B cell (primary cell): ENCODE measurements around the gene DUSP1. TPM values are rescaled to one million over a fixed set of nuclear protein-coding genes. Genes with fewer than 3 reads are reported as not detected.

Source experiments
- ATAC-seq: fragments of 200-7000 bp; cut with Tn5 transposase; one replicate; pipeline ENCODE4 v1.10.0; 2021; ENCODE audit warnings: low read depth, mild to moderate bottlenecking, moderate number of reproducible peaks, moderate library complexity
- CTCF ChIA-PET: fragments of 350-600 bp; sonication (Branson Sonifier 250); formaldehyde crosslinking; loops from one replicate; lab custom pipeline; 2021; ENCODE audit warnings: antibody characterized with exemption, inconsistent platforms; lab: Charles Lee
- POLR2A ChIA-PET: fragments of 350-600 bp; sonication (Branson Sonifier 250); formaldehyde crosslinking; loops from one replicate; lab custom pipeline; 2021; ENCODE audit warnings: antibody characterized with exemption; lab: Charles Lee
- DNase-seq: peaks from one replicate; pipeline ENCODE4 v3.0.0; 2013
- H2AFZ ChIP-seq: 2 replicates; pipeline ENCODE4 v1.6.1; 2012; ENCODE audit warnings: mild to moderate bottlenecking, low read depth, low read length; ENCODE audit not compliant: insufficient read depth, poor library complexity, severe bottlenecking
- H3K27ac ChIP-seq, 2 donors: 1 replicate in 1 of 2; 2 replicates in 1 of 2; pipeline ENCODE4 v1.5.1; 2012 to 2013; ENCODE audit warnings: low read length in 2 of 2, mild to moderate bottlenecking in 2 of 2, moderate library complexity in 1 of 2
- H3K27me3 ChIP-seq, 4 experiments: fragments of 200-600 bp in 1 of 4; sonication (generic) in 1 of 4; replicated peaks in 1 of 4; 1 replicate in 2 of 4; 2 replicates in 2 of 4; pipeline versions ENCODE4 v1.6.1 to v1.7.0; 2013 to 2016; ENCODE audit warnings: low read length in 3 of 4, mild to moderate bottlenecking in 2 of 4, mixed read lengths in 1 of 4, moderate library complexity in 1 of 4; ENCODE audit not compliant: insufficient read depth in 4 of 4, control insufficient read depth in 3 of 4; ENCODE audit errors: control extremely low read depth in 1 of 4
- H3K36me3 ChIP-seq, 2 experiments: replicated peaks in 1 of 2; 1 replicate in 1 of 2; 2 replicates in 1 of 2; pipeline versions ENCODE4 v1.6.1 to v1.7.1; 2013; ENCODE audit warnings: low read length in 1 of 2; ENCODE audit not compliant: insufficient read depth in 2 of 2, control insufficient read depth in 1 of 2; ENCODE audit errors: control extremely low read depth in 1 of 2, extremely low read depth in 1 of 2
- H3K4me1 ChIP-seq, 2 donors: fragments of 200-600 bp in 1 of 2; sonication (generic) in 1 of 2; 1 replicate in 1 of 2; 2 replicates in 1 of 2; pipeline versions ENCODE4 v1.5.1 to v1.6.1; 2013 to 2017; ENCODE audit warnings: low read length in 2 of 2; ENCODE audit not compliant: control insufficient read depth in 2 of 2, insufficient read depth in 2 of 2
- H3K4me2 ChIP-seq: replicated peaks from 2 replicates; pipeline ENCODE3; 2012; ENCODE audit warnings: mild to moderate bottlenecking, low read depth, low read length; ENCODE audit not compliant: poor library complexity, severe bottlenecking
- H3K4me3 ChIP-seq, 5 experiments: fragments of 200-600 bp in 1 of 5; sonication (generic) in 1 of 5; 1 replicate in 3 of 5; 2 replicates in 2 of 5; pipeline versions ENCODE4 v1.5.1 to v1.7.0; 2011 to 2016; ENCODE audit warnings: low read length in 4 of 5, mild to moderate bottlenecking in 4 of 5, low read depth in 2 of 5, control low read depth in 1 of 5, moderate library complexity in 1 of 5; ENCODE audit not compliant: insufficient read depth in 1 of 5; ENCODE audit errors: control extremely low read depth in 1 of 5, extremely low read depth in 1 of 5
- H3K79me2 ChIP-seq: fragments of 200-600 bp; sonication (generic); one replicate; pipeline ENCODE4 v1.6.0; 2016; ENCODE audit warnings: low read length; ENCODE audit not compliant: control insufficient read depth, insufficient read depth
- H3K9ac ChIP-seq: fragments of 200-600 bp; sonication (generic); 2 replicates; pipeline ENCODE4 v1.6.1; 2017; ENCODE audit warnings: mild to moderate bottlenecking, low read length, moderate library complexity
- H3K9me3 ChIP-seq, 3 donors: one replicate each; pipeline versions ENCODE4 v1.6.1 to v1.7.1; 2013; ENCODE audit warnings: low read length in 2 of 3; ENCODE audit not compliant: control insufficient read depth in 2 of 3, insufficient read depth in 1 of 3; ENCODE audit errors: control extremely low read depth in 1 of 3
- H4K20me1 ChIP-seq: 2 replicates; pipeline ENCODE4 v1.6.0; 2012; ENCODE audit warnings: mild to moderate bottlenecking, low read length; ENCODE audit not compliant: insufficient read depth, control insufficient read depth, poor library complexity, severe bottlenecking
- H3K27ac Mint-ChIP-seq: one replicate; pipeline ENCODE4 v1.8.0; 2021; ENCODE audit warnings: mixed read lengths
- H3K27me3 Mint-ChIP-seq: one replicate; pipeline ENCODE4 v1.8.0; 2021; ENCODE audit warnings: mixed read lengths
- H3K4me1 Mint-ChIP-seq: one replicate; pipeline ENCODE4 v1.8.0; 2021; ENCODE audit warnings: mixed read lengths
- H3K4me3 Mint-ChIP-seq: one replicate; pipeline ENCODE4 v1.8.0; 2021; ENCODE audit warnings: mixed read lengths
- H3K9me3 Mint-ChIP-seq: one replicate; pipeline ENCODE4 v1.8.0; 2022; ENCODE audit warnings: mixed read lengths; ENCODE audit not compliant: insufficient read depth
- CTCF ChIP-seq: fragments of 200-600 bp; IDR thresholded peaks from one replicate; pipeline ENCODE4 v1.8.0; 2022; ENCODE audit warnings: antibody characterized with exemption, mild to moderate bottlenecking
- EZH2 ChIP-seq: IDR thresholded peaks from 2 replicates; pipeline ENCODE4 v1.6.1; 2012; ENCODE audit warnings: borderline replicate concordance, low read depth, mild to moderate bottlenecking, moderate library complexity, low read length; ENCODE audit not compliant: insufficient read depth, poor library complexity, severe bottlenecking
- WGBS: methylation state at CpG from one replicate; pipeline ENCODE4 v1.1.5; 2013; ENCODE audit warnings: missing lambda C conversion rate; ENCODE audit not compliant: insufficient coverage; 5-methylcytosine and 5-hydroxymethylcytosine counted together
- intact Hi-C: fragments of 100-400 bp; cut with micrococcal nuclease; formaldehyde crosslinking; loops from one replicate; pipeline ENCODE4 v1.10.0; 2022
- polyA plus RNA-seq: library from polyadenylated mRNA; depleted of rRNA; stranded (reverse); fragments of >200 nt; gene quantifications from 2 replicates; pipeline ENCODE4 v1.2.3, GENCODE V29; 2012
- total RNA-seq, 2 donors: library from RNA; stranded (reverse); fragments of 120-200 nt in 1 of 2; gene quantifications; 1 replicate in 1 of 2; 2 replicates in 1 of 2; pipeline versions ENCODE4 v1.2.3 to v1.2.4, GENCODE V29; 2013 to 2022

The DUSP1 gene
- total and polyA plus RNA-seq, 2 donors (not counting 1 experiment from before 2014, with no cell fraction given), result 71.2 to 4,228 TPM

- Histone ChIP-seq H3K4me1 (peaks cover 21 to 32% of the 10 kb centered on the region in 2 donors), H3K4me3 (no peak overlapping the region), H3K9ac (no peak overlapping the region), H2AFZ (no peak overlapping the region), H3K27me3 (no peaks in the 10 kb centered on the region), H3K9me3 (no peaks in the 10 kb centered on the region), H4K20me1 (no peaks in the 10 kb centered on the region), H3K27ac (no peak overlapping the region), H3K79me2 (no peaks in the 10 kb centered on the region), H3K36me3 (no peaks in the 10 kb centered on the region), H3K4me2 (no peak overlapping the region)
- H3K27ac Mint-ChIP-seq, result peak overlapping the region; percentile 50
- ChIA-PET CTCF (interaction anchor here (1.3 to 1.4 kb wide), 2 partner anchors 26 to 191 kb away, joined by 4 to 5 read pairs; no protein-coding TSS in a partner anchor), POLR2A (no interaction called here)
- no peaks in the 10 kb centered on the region for H3K27me3 Mint-ChIP-seq
- H3K4me1 Mint-ChIP-seq, result peaks cover 28% of the 10 kb centered on the region
- DNase-seq, result no peak
- no peaks in the 10 kb centered on the region for H3K9me3 Mint-ChIP-seq
- TF ChIP-seq CTCF (no peak), EZH2 (no peak)
- intact Hi-C loops, result no loop called here
- 83% methylated on average over 4 of the region's 15 CpGs for WGBS
- no peak overlapping the region for H3K4me3 Mint-ChIP-seq
- ATAC-seq, result no peak
Measured at GRCh38 chr5:172740428-172741205, 30.4 kb downstream of the DUSP1 start.

- Mint-ChIP-seq H3K4me3 (no peak overlapping the region), H3K27ac (no peak overlapping the region), H3K4me1 (peaks cover 21% of the 10 kb centered on the region), H3K27me3 (no peaks in the 10 kb centered on the region), H3K9me3 (no peaks in the 10 kb centered on the region)
- ATAC-seq (no peak), DNase-seq (no peak)
- ChIA-PET CTCF (no interaction called here), POLR2A (no interaction called here)
- WGBS, result 100% methylated on average over 2 of the region's 6 CpGs
- Histone ChIP-seq H3K27me3 (no peaks in the 10 kb centered on the region), H3K4me3 (no peak overlapping the region), H2AFZ (no peak overlapping the region), H3K9me3 (no peaks in the 10 kb centered on the region), H3K9ac (no peak overlapping the region), H3K36me3 (no peaks in the 10 kb centered on the region), H3K4me1 (peaks cover 17 to 27% of the 10 kb centered on the region in 2 donors), H4K20me1 (no peaks in the 10 kb centered on the region), H3K27ac (no peak overlapping the region), H3K79me2 (no peaks in the 10 kb centered on the region), H3K4me2 (no peak overlapping the region)
- TF ChIP-seq CTCF, result no peak
- TF ChIP-seq EZH2, result no peak
- intact Hi-C loops, result no loop called here
Measured at GRCh38 chr5:172739375-172739774, 31.6 kb downstream of the DUSP1 start.
